Gastrocnemius medialis (tissue), 4 donors: ENCODE data around the gene RPP14.

ENCODE experiments used
- POLR2A ChIP-seq, 2 donors: fragments of 450-650 bp; IDR thresholded peaks; one replicate each; pipeline ENCODE4 v1.6.1; 2017; ENCODE audit warnings: antibody characterized with exemption in 2 of 2, mild to moderate bottlenecking in 2 of 2, moderate library complexity in 2 of 2
- TF ChIP-seq, protein P1 (sequence below), 5 experiments: fragments of 450-650 bp in 3 of 5; fragments of 200-600 bp in 2 of 5; sonication (generic) in 2 of 5; IDR thresholded peaks in 4 of 5; conservative IDR thresholded peaks in 1 of 5; 1 replicate in 4 of 5; 2 replicates in 1 of 5; pipeline ENCODE4 v1.5.1; 2016 to 2019; ENCODE audit warnings: antibody characterized with exemption in 5 of 5, mild to moderate bottlenecking in 3 of 5, moderate library complexity in 3 of 5

DNA sequence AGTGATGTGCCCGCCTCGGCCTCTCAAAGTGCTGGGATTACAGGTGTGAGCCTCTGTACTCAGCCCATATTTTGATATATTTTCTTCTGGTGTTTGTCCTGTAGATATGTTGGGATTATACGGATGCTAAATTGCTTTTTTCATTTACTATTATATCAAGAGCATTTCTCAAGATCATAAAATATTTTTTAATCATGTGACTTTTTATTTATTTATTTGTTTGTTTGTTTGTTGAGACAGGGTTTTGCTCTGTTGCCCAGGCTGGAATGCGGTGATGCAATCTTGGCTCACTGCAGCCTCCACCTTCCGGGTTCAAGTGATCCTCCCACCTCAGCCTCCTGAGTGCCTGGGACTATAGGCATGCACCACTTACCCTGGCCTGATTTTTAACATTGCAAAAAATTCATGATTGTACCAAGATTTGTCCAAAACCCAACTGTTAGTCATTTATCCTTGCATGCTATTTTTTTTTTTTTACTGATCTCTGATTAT lies 23.9 kb downstream of the RPP14 start:
- TF ChIP-seq, protein P1, sequence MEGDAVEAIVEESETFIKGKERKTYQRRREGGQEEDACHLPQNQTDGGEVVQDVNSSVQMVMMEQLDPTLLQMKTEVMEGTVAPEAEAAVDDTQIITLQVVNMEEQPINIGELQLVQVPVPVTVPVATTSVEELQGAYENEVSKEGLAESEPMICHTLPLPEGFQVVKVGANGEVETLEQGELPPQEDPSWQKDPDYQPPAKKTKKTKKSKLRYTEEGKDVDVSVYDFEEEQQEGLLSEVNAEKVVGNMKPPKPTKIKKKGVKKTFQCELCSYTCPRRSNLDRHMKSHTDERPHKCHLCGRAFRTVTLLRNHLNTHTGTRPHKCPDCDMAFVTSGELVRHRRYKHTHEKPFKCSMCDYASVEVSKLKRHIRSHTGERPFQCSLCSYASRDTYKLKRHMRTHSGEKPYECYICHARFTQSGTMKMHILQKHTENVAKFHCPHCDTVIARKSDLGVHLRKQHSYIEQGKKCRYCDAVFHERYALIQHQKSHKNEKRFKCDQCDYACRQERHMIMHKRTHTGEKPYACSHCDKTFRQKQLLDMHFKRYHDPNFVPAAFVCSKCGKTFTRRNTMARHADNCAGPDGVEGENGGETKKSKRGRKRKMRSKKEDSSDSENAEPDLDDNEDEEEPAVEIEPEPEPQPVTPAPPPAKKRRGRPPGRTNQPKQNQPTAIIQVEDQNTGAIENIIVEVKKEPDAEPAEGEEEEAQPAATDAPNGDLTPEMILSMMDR (IDR thresholded peaks at IDR 0.05 in 4 of 5, conservative IDR thresholded peaks at IDR 0.05 in 1 of 5) = no peak
- no peak for TF ChIP-seq POLR2A (IDR thresholded peaks at IDR 0.05)
